ENCODE data around the gene EHF.

DNA sequence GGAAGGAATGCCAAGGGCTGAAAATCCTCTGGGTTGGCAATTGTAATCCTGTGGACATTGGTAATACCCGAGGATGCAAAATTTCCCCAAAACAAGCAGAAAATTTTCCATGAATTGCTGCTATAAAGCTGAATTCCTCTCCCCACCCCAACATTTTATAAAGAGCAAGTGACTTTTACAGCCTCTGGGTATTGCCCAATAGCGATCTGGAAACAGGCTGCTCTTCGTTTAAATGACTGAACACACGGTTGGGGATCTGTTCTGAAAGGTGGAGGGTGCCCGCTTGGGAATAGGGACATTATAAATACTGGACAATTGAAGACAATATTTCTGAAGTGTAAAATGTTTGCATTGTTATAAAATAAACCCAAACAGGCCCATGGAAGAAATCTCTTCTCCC is 20.6 kb downstream of the EHF start:
- no peak for TF ChIP-seq ZNF555 (tag by site-specific recombination; conservative IDR thresholded peaks at IDR 0.05)
- TF ChIP-seq MZF1 (tag by site-specific recombination; IDR thresholded peaks at IDR 0.05; ENCODE audit: borderline replicate concordance) = no peak
